HG02981 (cell line): ENCODE data around the gene CCL19.

ENCODE experiments used
- ATAC-seq: cut with Tn5 transposase; IDR thresholded peaks from one replicate; pipeline ENCODE4 v1.9.1; 2021; ENCODE audit warnings: mild to moderate bottlenecking, moderate library complexity; ENCODE audit not compliant: unreplicated experiment

CCL19 gene

DNA sequence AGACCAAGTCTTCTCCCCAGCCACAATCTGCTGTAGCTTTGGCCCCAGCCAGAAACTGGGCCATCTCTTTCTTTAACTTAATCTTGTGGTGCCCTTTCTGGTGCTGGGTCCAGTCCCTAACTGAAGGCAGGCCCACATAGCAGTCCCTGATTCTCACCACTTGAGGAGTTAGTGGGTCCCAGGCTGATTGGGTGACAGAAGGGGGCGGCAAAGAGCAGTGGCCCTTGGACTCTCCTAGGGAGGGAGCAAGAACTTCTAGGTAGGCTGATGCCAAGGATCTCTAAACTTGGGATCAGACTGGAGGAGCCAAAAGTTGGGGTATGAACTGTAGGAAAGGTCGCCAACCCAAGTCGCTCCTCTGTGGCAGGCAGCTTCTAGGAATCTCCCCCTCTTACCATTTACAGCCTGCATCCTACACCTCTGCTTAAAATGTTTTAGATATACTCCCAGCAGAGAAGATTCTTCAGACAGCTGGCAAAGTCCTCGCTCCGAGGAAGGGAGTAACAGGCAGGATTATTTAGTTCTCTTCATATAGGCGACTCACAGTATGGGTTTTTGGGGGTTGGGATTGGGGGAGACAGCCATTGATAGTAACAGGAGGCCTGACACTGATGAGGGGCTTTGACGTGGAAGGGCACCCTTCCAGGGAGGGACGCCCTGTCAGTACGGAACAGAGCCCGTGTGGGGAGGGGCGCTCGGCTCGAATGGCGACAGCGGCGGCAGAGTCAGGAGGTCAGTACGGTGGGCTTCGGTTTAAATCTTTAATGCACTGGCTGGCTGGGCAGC lies 26.6 kb downstream of the CCL19 start:
- ATAC-seq = peak; percentile 59

DNA sequence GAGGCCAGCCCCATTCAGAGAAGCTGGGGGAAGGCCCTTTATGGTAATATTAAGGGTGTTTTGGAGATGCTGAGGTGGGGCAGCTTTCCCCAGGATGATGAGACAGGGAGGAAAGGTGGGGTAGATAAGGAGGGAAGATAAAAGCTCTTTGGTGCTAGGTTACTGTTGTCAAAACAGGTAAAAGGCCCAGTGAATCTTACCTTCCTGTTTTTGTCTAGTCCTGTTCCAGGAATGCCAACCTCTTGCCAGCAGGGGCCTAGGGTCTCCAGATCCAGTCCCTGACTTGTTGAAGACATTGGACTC lies 27.8 kb downstream of the CCL19 start:
- no peak for ATAC-seq

DNA sequence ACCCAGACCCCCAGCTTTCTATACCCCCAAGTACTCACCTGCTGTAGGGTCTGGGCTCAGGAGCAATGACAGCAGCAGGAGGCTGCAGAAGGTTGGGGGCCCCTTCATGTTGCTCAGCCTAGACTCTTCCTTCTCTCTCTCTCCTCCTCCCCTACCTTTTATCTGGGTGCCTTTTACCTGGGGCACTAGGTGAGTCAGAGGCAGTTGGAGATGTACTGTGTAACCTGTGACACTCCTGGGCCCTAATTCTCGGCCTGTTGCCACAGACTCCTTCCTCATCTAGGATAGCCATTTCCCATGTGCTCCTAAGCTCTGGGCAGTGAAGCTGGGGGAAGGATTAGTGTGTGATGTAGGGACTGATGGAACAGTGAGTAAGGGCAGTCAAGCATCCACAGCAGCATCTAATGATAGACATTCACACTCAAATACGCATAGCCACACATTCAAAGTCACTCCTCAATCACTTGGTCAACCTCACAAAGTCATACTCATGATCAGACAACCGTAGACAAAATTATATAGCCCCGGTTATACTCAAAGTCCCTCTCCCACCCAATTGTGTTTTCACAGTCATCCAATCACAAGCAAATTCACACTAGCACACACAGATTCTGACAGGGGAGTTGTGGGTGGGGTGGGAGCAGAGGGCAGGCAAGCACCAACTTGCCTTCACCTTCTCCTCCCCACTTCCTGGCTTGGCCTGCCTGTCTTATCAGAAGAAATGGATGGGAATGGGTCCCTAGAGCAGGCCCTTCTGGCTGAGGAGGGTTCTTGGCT lies 28.4 kb downstream of the CCL19 start, which contains the start of gene CCL27:
TSS of gene CCL27 (minus strand) at position 132 of the 777 bp plus-strand sequence. CDS start at position 108, 24 bp downstream.
- no peak for ATAC-seq

DNA sequence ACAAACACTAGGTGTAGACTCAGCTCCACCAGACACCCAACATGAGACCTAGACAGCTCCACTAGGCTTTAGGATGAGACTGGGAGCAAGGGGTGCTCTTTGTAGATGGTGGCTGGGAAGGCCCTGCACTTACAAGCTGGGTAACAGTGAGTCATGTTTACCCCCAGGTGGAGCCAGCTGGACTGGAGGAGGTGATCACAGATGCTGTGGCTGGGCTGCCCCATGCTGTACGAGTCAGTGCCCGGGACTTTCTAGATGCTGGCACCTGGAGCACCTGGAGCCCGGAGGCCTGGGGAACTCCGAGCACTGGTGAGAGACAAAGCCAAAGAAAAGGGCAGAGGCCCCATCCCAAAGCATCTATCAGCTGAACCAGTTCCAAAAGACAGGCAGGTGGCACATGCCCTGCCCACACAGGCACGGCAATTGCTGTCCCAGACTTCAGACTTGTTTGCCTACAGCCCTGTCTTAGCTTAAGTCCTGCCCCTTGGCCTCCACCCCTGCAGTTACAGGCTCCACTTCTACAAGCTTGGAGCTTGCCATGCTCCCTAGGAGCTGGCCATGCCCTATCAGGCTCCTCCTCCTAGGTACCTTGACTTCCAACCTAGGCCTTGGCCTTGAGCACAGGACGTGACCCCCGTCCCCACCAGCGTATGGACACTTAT lies 31.4 kb downstream of the CCL19 start:
- no peak for ATAC-seq

DNA sequence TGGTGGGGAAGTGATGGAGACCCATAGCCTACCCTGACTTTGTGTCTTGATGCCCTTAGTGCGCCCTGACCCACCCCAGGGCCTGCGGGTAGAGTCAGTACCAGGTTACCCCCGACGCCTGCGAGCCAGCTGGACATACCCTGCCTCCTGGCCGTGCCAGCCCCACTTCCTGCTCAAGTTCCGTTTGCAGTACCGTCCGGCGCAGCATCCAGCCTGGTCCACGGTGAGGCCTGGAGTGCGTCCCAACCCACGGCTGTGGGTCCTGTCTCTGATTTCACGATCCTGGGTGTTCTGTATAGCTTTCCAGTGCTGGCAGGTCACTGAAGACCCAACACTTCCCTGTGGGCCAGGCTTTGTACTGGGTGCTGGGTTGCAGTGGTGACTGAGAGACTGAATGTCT lies 32.6 kb downstream of the CCL19 start:
- no peak for ATAC-seq

DNA sequence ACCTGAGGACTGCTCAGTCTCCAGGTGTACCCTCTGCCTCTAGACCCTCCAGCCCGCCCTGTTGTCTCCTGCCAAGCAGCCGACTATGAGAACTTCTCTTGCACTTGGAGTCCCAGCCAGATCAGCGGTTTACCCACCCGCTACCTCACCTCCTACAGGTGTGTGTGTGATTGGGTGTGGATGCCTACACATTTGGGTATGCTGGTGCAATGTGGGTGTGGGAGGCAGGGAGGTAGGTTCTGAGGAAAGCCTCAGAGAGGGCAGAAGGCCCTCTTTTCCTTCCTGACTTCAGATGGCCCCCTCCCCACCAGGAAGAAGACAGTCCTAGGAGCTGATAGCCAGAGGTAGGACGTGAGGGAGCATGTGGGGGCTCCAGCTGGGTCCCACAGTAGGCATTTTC lies 34.1 kb downstream of the CCL19 start:
- no peak for ATAC-seq

DNA sequence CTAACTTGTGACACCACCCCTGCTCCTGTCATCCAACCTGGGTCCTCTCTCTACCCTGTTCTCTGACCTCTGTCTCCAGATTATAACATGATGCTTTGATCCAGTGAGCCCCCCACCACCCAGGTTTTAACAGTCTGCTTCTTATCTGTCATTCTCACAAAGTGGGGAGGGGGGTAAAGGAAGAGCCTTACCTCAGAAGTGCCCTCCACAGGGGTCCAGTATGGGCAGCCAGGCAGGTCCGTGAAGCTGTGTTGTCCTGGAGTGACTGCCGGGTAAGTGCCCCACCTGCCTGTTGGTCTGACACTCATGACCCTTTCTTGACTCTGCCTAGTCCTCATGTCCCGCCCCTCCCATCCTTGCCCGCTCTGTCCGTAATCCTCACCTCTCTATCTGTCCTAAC lies 35.7 kb downstream of the CCL19 start:
- no peak for ATAC-seq

DNA sequence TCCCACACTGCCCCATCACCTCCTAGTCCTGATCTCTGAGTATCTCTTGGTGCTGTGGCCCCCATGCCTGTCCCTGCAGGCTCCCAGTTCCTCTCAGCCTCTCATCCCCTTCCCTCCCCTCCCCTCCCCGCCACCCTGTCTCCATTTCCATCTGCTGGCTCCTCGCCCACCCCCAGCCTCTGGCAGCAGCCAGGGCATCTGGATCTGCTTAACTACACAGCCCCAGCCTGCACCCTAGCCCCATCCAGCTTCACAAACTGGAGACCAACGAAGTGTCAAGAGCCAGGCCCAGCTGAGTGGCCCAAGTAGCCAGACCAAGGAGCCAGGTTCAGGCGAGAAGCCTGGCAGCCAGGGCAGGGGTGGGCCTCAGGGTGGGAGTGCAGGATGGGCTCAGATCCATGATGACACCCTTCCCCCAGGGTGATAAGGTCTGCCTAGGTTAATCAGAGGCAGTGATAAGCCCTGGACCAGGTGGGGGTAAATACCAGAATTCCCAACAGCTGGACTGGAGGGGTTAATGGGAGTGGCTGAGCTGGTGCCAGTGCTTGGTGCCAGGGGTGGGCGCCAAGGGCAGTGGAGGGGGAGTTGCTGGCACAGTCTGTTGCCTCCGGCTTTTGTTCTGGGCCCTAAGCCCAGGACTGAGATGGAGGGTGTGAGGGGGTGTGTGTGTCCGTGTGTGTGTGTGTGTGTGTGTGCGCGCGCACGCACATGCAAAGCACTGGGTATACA lies 36.6 kb downstream of the CCL19 start:
- no peak for ATAC-seq

DNA sequence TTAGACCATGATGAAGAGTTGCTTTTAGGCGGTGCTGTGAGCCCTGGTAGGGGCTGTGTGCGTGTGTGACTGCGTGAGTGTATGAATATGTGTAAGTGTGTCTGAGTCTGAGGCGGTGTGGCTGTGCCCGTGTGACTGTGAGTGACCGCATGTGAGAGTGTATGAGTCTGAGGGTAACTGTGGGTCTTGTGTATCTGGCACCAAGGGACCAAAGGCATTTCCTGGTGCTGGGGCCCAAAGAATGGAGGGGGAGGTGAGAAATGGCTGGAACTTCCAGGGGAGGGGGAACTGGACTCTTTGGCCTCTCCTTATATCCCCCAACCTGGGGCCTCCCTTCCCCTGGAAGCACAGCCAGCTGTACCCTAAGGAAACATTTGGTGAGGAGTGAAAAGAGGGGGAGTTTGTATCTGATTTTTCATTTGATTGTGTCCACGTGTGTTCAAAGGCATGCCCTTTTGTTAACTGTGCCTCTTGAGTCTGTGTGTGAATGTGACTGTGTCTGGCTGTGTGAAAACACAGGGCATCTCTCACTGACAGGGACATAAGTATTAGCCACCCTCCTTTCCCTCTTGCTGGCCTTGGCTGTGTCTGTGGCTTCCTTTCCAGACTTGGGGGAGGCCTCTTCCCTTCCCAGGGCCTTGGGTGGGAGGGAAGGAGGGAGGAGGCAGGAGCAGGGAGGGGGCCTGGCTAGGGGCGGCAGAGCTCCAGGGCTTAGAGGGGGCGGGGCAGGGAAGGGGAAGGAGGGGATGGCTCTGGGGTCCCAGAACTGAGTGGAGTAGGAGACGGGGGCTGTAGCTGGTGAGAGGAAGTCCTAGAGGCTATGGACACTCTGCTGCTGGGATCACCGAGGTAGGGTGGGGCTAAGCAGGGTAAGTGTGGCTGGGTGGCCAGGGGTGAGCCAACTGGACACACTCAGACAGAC lies 37.7 kb downstream of the CCL19 start:
- no peak for ATAC-seq

DNA sequence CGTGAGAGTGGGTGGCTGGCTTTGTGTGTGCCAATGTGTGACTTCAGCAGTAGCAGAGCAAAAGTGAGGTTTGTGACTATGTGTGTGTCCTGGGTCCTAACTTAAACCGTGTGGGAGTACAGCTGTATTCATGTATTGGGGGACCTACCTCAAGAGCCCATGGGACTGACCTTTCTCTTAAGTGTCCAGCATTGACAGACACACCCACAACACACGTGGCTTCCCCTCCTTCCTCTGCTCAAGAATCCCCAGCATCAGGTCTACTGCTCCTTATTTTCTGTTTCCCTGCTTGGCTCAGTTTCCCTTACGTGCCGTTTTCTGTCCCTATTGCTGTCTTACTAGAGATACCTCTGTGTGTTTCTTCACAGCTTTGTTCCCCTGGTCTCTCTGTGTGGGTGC lies 38.5 kb downstream of the CCL19 start:
- no peak for ATAC-seq

DNA sequence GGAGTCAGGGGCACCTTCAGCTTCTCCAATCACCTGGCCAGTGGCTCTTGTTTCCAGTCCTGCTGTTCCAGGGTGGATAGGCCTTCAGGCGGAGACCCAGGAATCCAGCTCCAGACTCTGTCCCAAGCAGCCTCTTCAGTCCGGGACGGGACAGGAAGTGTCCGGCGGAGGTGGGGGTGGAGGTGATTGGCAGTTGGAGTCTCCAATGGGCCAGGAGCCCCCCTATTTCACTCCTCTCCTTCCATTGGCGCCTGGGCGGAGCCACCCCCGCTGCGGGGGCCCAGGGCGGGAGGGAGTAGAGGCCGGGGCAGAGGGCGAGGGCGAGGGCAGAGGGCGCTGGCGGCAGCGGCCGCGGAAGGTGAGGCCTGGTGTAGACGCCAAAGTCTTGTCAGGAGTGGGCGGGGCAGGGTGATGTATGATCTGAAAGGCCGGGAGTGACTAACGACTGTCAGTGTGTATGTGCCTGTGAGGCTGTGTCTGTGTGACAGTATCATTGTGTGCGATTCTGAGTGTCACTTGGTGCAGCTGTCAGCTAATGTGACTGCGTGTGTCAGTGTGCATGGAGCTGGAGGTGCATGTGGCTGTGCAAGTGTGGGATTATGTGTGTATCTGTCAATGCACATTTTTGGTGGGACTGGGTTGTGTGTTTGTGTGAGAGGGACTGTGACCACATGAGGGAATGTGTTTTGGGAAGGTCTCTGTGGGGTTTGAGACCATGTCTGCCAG lies 39.0 kb downstream of the CCL19 start, which contains the start of gene IL11RA:
TSS of gene IL11RA (plus strand) at position 310 of the 726 bp plus-strand sequence. CDS start 3,033 bp downstream, outside the sequence.
- no peak for ATAC-seq

DNA sequence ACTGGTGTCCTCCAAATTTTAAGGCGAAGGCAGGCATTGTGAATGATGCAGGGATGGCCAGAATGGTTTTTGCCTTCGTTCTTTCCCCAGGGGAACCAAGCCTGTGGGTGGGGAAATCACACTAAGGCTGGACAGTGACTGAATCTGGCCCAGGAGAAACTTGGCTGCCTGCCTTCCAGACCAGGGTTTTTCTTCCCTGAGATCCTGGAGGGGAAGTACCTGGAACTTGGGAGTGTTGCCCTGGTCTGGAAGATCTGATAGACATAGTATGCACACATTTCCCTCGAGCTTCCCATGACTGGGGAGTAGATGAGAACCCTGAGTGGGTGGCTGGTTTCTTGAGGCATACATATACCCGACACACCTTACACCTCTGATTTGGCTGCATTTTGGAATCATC lies 39.8 kb downstream of the CCL19 start:
- no peak for ATAC-seq

DNA sequence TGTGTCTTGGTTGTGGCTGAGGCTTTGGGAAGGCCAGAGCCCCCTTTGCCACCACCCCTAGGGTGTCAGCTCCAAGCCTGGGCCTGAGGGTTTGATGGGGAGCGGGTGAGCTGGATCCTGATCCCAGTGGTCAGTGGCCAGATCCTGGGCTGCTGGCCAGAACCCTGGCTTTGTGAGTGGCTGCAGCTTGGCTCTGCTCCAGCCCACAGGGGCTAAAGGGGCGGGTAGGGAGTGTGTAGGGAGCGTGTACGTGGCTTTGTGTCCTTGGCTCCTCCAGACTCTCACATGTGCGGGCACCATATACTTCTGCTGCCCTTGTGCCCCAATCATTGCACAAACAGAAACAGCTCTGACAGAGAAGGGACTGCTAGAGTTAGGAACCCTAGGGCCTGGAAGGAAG lies 40.3 kb downstream of the CCL19 start:
- no peak for ATAC-seq

DNA sequence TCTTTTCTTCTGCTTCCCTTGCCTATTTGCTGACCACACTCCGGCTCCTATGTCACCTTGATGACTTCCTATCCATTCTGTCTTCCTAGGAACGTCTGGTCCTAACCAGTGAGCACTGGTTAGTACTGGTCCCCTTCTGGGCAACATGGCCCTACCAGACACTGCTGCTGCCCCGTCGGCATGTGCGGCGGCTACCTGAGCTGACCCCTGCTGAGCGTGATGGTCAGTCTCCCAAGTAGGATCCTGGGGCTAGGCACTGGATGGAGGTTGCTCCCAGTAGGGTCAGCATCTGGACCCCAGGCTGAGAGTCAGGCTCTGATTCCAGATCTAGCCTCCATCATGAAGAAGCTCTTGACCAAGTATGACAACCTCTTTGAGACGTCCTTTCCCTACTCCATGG lies 42.4 kb downstream of the CCL19 start:
- no peak for ATAC-seq

DNA sequence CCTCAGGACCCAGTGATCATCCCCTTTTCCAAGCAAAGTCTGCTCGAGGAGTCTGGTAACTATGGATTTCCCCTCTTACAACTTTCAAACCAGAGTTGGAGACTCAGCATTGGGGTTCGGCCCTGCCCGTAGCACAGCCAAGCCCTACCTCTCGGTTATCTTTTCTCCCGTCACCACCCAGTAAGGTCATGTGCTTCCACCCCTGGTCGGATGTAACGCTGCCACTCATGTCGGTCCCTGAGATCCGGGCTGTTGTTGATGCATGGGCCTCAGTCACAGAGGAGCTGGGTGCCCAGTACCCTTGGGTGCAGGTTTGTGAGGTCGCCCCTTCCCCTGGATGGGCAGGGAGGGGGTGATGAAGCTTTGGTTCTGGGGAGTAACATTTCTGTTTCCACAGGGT lies 43.4 kb downstream of the CCL19 start:
- no peak for ATAC-seq

DNA sequence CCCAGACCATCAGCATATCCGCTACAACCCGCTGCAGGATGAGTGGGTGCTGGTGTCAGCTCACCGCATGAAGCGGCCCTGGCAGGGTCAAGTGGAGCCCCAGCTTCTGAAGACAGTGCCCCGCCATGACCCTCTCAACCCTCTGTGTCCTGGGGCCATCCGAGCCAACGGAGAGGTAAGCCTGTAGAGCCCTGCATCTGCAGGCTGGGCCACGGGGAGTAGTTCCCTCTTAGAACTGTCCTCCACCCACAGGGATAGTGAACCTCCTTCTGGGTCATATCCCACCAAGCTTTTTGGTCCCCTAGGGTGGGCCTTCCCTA lies 44.0 kb downstream of the CCL19 start:
- no peak for ATAC-seq

DNA sequence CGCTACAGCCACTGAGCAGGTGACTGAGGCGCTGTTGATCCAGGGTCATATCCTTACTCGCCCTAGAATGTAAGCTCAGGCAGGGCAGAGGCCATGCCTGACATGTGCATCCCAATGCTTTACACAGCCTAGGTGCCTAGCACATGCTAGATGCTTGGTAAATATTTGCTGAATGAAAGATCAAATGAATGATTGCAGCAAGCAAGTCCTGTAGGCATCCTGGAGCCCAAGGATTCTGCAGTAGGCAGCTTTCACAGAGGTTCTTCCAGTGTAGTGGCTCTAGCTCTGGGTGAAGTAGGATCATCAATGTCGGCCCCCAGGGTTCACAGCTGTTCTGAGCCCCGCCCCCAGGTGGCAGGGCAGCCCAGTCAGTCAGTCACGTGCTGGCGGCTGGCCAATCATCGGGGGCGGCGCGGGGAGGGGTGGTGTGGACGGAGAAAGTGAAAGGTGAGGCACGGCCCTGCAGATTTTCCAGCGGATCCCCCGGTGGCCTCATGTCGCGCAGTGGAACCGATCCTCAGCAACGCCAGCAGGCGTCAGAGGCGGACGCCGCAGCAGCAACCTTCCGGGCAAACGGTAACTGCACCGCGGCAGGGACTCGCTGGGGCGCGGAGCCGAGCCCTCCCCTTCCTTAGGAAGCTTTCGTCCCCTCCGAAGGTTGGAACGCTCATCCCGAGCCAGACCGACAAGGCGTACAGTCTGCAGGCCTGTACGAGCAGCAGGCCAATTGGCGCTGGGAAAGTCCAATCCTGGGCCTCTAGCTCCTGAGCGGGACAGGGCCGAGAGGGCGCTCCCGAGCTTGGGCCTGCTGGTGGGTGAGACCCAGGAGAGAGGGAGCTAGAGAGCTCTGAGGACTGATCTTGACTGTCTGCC lies 44.6 kb downstream of the CCL19 start, which contains the start of gene GALT:
TSS of gene GALT (plus strand) at position 465 of the 873 bp plus-strand sequence. CDS start at position 495, 30 bp downstream.
- peak; percentile 80 for ATAC-seq

DNA sequence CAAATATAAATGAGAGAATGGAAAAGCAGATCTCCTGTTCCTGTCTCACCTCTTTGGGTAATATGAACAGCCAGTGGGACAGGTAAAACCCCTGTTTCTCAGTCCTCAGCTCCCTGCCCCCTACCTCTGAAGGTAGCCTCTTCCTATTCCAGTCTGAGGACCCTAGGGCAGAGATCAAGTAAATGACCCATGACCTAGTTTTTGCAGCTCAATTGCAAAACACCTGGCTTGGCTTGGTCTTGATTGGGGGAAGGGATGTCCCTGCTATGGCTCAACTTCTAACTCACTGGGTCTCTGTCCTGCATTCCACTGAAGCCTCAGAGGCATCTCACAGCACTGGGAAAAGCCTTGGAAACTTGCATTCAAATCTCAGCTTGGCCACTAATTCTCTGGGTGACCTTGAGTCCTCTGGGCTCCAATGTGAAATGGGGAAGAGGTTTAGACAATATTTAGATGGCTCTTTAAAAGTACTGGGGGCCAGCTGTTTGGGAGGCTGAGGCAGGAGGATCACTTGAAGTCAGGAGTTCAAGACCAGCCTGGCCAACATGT lies 46.2 kb downstream of the CCL19 start:
- no peak for ATAC-seq
